SH-SY5Y (cell line): ENCODE results near the gene SLC44A1.

Experiments used
- GATA2 ChIP-seq: IDR thresholded peaks from 2 replicates; pipeline ENCODE4 v1.6.1; 2011; ENCODE audit warnings: mild to moderate bottlenecking, low read depth, low read length
- GATA3 ChIP-seq: IDR thresholded peaks from 2 replicates; pipeline ENCODE4 v1.6.1; 2011; ENCODE audit warnings: low read depth, mild to moderate bottlenecking, low read length, moderate library complexity

DNA sequence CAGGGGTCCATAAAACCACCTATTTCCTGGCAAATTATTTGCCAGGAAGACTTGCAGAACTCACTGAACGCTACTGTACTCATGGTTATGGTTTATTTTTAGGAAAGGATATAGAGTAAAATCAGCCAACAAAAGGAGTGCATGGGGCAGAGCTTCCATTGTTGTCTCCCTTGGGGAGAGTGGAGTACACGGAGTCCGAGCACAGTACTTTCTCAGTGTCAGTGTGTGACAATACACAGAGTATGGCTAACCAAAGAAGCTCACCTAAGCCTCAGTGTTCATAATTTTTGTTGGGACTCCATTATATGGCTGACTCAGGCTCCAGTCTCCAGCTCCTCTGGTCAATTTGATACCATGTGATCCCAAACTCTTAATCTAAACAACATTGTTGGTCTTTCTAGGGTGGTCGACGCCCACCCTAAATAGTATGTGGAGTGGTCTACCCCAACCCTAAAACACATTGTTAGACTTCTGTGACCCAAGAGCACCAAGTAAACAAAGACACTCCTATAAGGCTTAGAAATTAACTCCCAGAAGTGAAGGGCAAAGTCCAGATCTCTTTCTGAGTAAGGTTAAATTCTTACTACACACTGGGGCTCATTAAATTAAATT lies 74.9 kb downstream of the SLC44A1 start:
- TF ChIP-seq GATA3 = no peak
- TF ChIP-seq GATA2 = no peak
